Naive B cell (primary cell): ENCODE measurements around the gene ETNK2. TPM values are rescaled to one million over a fixed set of nuclear protein-coding genes. Genes with fewer than 3 reads are reported as not detected.

ENCODE experiments used
- ATAC-seq, 2 donors: fragments of 150-1000 bp; cut with Tn5 transposase; 2 replicates each; pipeline ENCODE4 v1.10.0; 2021; ENCODE audit warnings: low read depth in 2 of 2, mild to moderate bottlenecking in 2 of 2, moderate library complexity in 2 of 2
- DNase-seq: peaks from one replicate; pipeline ENCODE4 v3.0.0; 2022
- H3K27ac Mint-ChIP-seq, 6 donors: one replicate each; pipeline ENCODE4 v1.8.0; 2020 to 2022; ENCODE audit warnings: mild to moderate bottlenecking in 6 of 6, mixed read lengths in 6 of 6, moderate library complexity in 5 of 6, inconsistent platforms in 2 of 6
- H3K27me3 Mint-ChIP-seq, 3 donors: one replicate each; pipeline ENCODE4 v1.8.0; 2021 to 2022; ENCODE audit warnings: mixed read lengths in 3 of 3, mild to moderate bottlenecking in 1 of 3
- H3K36me3 Mint-ChIP-seq, 2 donors: one replicate each; pipeline ENCODE4 v1.8.0; 2020 to 2022; ENCODE audit warnings: mixed read lengths in 2 of 2, inconsistent platforms in 1 of 2, mild to moderate bottlenecking in 1 of 2
- H3K4me1 Mint-ChIP-seq, 3 donors: one replicate each; pipeline ENCODE4 v1.8.0; 2020 to 2022; ENCODE audit warnings: mixed read lengths in 3 of 3, inconsistent platforms in 1 of 3, mild to moderate bottlenecking in 1 of 3, moderate library complexity in 1 of 3
- H3K4me3 Mint-ChIP-seq, 8 donors: one replicate each; pipeline ENCODE4 v1.8.0; 2020 to 2022; ENCODE audit warnings: mild to moderate bottlenecking in 8 of 8, mixed read lengths in 8 of 8, moderate library complexity in 8 of 8, inconsistent platforms in 2 of 8
- H3K9me3 Mint-ChIP-seq, 7 donors: one replicate each; pipeline ENCODE4 v1.8.0; 2020 to 2022; ENCODE audit warnings: mixed read lengths in 7 of 7, mild to moderate bottlenecking in 5 of 7, inconsistent platforms in 2 of 7, moderate library complexity in 1 of 7
- polyA plus RNA-seq, 6 donors: library from polyadenylated mRNA; unstranded; fragments of 300-500 nt; fragmentation: Illumina TruSeq; gene quantifications; one replicate each; pipeline ENCODE4 v1.2.3, GENCODE V29; 2021; ENCODE audit warnings: low read depth in 6 of 6

The ETNK2 gene
- polyA plus RNA-seq, 6 donors from 2014 or later: 0.18 to 0.99 (median 0.35) TPM; not detected in 2

- H3K27me3 Mint-ChIP-seq: peaks cover 7 to 20% (median 8%) of the 10 kb centered on the region in 3 donors
- H3K4me3 Mint-ChIP-seq: no peak overlapping the region
- DNase-seq (no peak), ATAC-seq (no peak)
- H3K4me1 Mint-ChIP-seq: peaks cover 0 to 3% (median 1%) of the 10 kb centered on the region in 3 donors
- H3K27ac Mint-ChIP-seq: no peak overlapping the region
- H3K9me3 Mint-ChIP-seq: no peaks in the 10 kb centered on the region
- H3K36me3 Mint-ChIP-seq: no peaks in the 10 kb centered on the region
Measured at GRCh38 chr1:204123376-204123775, 28.5 kb downstream of the ETNK2 start.

GRCh38 chr1:204121840-204122555, 29.8 kb downstream of the ETNK2 start:
- H3K9me3 Mint-ChIP-seq: no peaks in the 10 kb centered on the region
- peaks cover 0 to 3% (median 0%) of the 10 kb centered on the region in 3 donors for H3K4me1 Mint-ChIP-seq
- H3K27ac Mint-ChIP-seq: peak overlapping the region in 2 of 6 donors; percentile 44 to 52
- H3K36me3 Mint-ChIP-seq: no peaks in the 10 kb centered on the region
- H3K27me3 Mint-ChIP-seq: peaks cover 7 to 20% (median 8%) of the 10 kb centered on the region in 3 donors
- ATAC-seq (no peak), DNase-seq (no peak)
- no peak overlapping the region for H3K4me3 Mint-ChIP-seq

DNA sequence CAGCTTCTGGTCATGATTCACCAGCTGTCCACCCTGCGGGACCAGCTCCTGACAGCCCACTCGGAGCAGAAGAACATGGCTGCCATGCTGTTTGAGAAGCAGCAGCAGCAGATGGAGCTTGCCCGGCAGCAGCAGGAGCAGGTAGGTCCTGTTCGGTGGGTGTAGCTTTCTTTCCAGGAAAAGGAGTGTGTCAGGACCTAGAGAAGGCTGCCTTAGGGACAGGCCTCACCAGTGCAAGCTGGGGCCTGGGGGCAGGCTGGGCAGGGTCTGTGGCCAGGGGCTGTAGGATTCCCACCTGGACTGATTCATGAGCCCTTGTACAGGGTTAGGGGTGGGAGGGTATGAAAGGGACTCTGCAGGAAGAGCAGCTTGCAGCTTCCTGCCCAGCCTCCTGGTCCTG, 35.3 kb downstream of the ETNK2 start:
- DNase-seq (no peak), ATAC-seq (no peak)
- Mint-ChIP-seq H3K27me3 (peaks cover 0 to 5% (median 4%) of the 10 kb centered on the region in 3 donors), H3K36me3 (no peaks in the 10 kb centered on the region), H3K9me3 (no peaks in the 10 kb centered on the region), H3K27ac (no peak overlapping the region), H3K4me3 (no peak overlapping the region), H3K4me1 (peaks cover 0 to 4% (median 0%) of the 10 kb centered on the region in 3 donors)

DNA sequence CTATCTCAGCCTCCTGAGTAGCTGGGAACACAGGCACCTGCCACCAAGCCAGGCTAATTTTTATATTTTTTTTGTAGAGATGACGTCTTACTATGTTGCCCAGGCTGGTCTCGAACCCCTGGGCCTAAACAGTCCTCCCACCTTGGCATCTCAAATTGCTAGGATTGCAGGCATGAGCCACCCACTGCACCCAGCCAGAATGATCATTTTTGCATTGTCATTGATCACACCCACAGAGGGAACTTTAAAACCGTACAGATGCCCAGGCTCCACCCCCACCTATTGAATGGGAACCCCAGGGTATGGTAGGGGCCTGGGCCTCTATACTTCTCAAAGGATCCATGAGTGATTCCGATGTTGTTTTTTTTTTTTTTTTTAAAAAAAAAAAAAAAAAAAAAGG, 36.7 kb downstream of the ETNK2 start:
- H3K4me3 Mint-ChIP-seq: no peak overlapping the region
- no peaks in the 10 kb centered on the region for H3K36me3 Mint-ChIP-seq
- H3K27me3 Mint-ChIP-seq: peaks cover 0 to 12% (median 4%) of the 10 kb centered on the region in 3 donors
- no peak overlapping the region for H3K27ac Mint-ChIP-seq
- H3K9me3 Mint-ChIP-seq: no peaks in the 10 kb centered on the region
- DNase-seq (no peak), ATAC-seq (no peak)
- H3K4me1 Mint-ChIP-seq: peaks cover 0 to 4% (median 0%) of the 10 kb centered on the region in 3 donors

GRCh38 chr1:204114606-204115005, 37.2 kb downstream of the ETNK2 start:
- DNase-seq (no peak), ATAC-seq (no peak)
- Mint-ChIP-seq H3K4me3 (no peak overlapping the region), H3K4me1 (peaks cover 0 to 4% (median 0%) of the 10 kb centered on the region in 3 donors), H3K27me3 (peaks cover 0 to 12% (median 3%) of the 10 kb centered on the region in 3 donors), H3K27ac (no peak overlapping the region), H3K9me3 (no peaks in the 10 kb centered on the region), H3K36me3 (no peaks in the 10 kb centered on the region)

GRCh38 chr1:204113896-204114295, 37.9 kb downstream of the ETNK2 start:
- Mint-ChIP-seq H3K27me3 (peaks cover 0 to 16% (median 0%) of the 10 kb centered on the region in 3 donors), H3K9me3 (no peaks in the 10 kb centered on the region), H3K27ac (peak overlapping the region in 1 of 6 donors; percentile 66), H3K4me1 (peaks cover 0 to 4% (median 0%) of the 10 kb centered on the region in 3 donors), H3K4me3 (no peak overlapping the region), H3K36me3 (no peaks in the 10 kb centered on the region)
- DNase-seq: no peak
- no peak for ATAC-seq

DNA sequence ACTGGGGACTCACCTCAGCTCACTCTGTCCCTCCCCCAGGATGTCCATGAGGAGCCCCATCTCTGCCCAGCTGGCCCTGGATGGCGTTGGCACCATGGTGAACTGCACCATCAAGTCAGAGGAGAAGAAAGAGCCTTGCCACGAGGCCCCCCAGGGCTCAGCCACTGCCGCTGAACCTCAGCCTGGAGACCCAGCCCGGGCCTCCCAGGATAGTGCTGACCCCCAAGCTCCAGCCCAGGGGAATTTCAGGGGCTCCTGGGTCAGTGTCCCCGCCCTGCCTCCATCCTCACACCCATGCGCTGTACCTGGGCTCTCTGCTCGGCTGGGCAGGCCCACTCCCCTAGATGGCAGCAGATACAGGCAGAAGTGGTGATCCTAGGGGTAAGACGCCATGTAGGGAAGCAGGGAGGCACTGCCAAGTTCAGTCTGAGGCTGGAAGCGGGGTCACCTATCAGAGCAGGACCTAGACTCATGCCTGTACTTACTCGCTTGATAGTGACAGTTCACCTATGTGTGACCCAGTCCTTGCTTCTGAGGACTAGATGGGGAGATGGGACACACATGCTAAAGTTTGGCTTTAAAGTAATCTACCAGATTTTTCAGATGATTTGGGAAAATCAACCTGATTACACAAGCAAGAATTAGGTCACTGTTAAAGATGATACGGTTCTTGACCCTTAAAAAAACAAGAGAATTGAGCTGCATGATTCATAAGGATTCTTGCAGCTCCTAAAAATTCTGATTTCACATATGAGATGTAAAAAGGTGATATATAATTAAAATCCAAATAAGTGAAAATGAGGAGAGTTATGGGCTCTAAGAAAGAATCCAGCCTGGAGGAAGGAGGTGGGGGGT, 38.7 kb downstream of the ETNK2 start:
- peaks cover 0 to 4% (median 0%) of the 10 kb centered on the region in 3 donors for H3K4me1 Mint-ChIP-seq
- no peaks in the 10 kb centered on the region for H3K9me3 Mint-ChIP-seq
- DNase-seq: no peak
- H3K4me3 Mint-ChIP-seq: no peak overlapping the region
- H3K27me3 Mint-ChIP-seq: peaks cover 0 to 22% (median 0%) of the 10 kb centered on the region in 3 donors
- no peaks in the 10 kb centered on the region for H3K36me3 Mint-ChIP-seq
- H3K27ac Mint-ChIP-seq: no peak overlapping the region
- ATAC-seq: no peak

GRCh38 chr1:204110894-204111633, 40.8 kb downstream of the ETNK2 start:
- Mint-ChIP-seq H3K4me3 (peak overlapping the region in 1 of 8 donors; percentile 70), H3K9me3 (no peaks in the 10 kb centered on the region), H3K27ac (no peak overlapping the region), H3K4me1 (peaks cover 0 to 4% (median 0%) of the 10 kb centered on the region in 3 donors), H3K36me3 (no peaks in the 10 kb centered on the region), H3K27me3 (peaks cover 0 to 28% (median 0%) of the 10 kb centered on the region in 3 donors)
- DNase-seq (no peak), ATAC-seq (no peak)

DNA sequence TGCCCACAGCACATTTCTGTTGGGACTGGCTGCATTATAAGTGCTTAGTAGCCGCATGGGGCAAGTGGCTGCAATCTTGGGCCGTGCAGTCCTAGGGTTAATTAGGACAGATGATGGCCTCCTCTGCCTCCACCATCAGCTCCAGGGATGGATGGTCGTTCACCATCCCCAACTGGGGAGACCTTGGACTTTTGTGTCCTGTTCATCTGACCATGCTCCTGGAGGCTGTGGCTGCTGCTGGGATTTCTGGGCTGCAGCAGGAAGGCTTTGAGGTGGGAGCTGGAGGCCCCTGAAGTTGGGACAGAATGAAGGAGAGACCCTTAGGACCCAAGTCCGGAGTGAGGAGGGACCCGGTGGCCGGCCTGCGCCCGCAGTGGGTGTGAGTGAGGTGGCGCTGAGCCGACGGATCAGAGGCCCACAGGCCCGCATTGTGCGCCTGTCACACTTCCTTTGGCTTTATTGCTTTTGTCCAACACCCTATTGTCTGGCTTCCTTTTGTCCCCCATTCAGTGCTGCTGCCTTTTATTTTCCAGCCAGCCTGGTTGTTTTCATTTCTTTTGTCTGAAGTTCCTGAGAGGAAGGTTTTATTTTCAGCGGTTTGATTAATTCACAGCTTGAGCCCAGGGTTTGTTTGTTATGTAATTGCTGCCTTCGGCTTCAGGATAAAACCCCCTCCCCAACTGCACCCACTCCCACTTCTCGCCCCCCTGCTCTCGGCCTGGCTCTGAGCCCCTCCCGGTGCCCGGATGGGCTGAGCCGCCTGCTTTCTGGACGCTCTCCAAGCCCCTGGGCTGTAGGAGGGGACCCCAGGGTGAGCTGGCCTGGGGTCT, 43.3 kb downstream of the ETNK2 start:
- no peak for DNase-seq
- no peaks in the 10 kb centered on the region for H3K9me3 Mint-ChIP-seq
- H3K27me3 Mint-ChIP-seq: peaks cover 0 to 28% (median 0%) of the 10 kb centered on the region in 3 donors
- H3K4me3 Mint-ChIP-seq: no peak overlapping the region
- H3K27ac Mint-ChIP-seq: no peak overlapping the region
- no peak for ATAC-seq
- peaks cover 14 to 17% (median 15%) of the 10 kb centered on the region in 3 donors for H3K4me1 Mint-ChIP-seq
- no peaks in the 10 kb centered on the region for H3K36me3 Mint-ChIP-seq

- Mint-ChIP-seq H3K36me3 (no peaks in the 10 kb centered on the region), H3K27ac (no peak overlapping the region), H3K27me3 (peaks cover 0 to 28% (median 0%) of the 10 kb centered on the region in 3 donors), H3K9me3 (no peaks in the 10 kb centered on the region), H3K4me3 (peak overlapping the region in 1 of 8 donors; percentile 16), H3K4me1 (peaks cover 19 to 23% (median 21%) of the 10 kb centered on the region in 3 donors)
- DNase-seq (no peak), ATAC-seq (no peak)
Measured at GRCh38 chr1:204107892-204108291, 44.0 kb downstream of the ETNK2 start.

DNA sequence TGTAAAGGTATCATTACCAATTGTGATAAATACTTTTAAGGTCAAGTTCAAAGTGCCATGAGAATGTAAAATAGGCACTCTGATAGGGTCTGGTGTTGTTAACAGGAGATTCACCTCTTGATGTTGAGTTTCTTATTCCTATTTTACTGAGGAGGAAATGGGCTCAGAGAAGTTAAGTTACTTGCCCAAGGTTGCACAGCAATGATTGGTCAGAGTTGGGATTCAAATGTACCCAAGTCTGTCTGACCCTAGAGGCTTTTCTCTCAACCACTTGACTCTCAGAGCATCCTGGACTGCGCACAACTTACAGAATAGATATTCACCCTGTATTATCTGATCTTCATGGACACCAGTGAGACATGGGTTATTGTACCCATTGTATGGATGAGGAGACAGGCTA, 45.0 kb downstream of the ETNK2 start:
- no peak for ATAC-seq
- Mint-ChIP-seq H3K27ac (no peak overlapping the region), H3K27me3 (peaks cover 0 to 23% (median 0%) of the 10 kb centered on the region in 3 donors), H3K36me3 (no peaks in the 10 kb centered on the region), H3K4me1 (peaks cover 28 to 34% (median 31%) of the 10 kb centered on the region in 3 donors), H3K4me3 (no peak overlapping the region), H3K9me3 (no peaks in the 10 kb centered on the region)
- no peak for DNase-seq

DNA sequence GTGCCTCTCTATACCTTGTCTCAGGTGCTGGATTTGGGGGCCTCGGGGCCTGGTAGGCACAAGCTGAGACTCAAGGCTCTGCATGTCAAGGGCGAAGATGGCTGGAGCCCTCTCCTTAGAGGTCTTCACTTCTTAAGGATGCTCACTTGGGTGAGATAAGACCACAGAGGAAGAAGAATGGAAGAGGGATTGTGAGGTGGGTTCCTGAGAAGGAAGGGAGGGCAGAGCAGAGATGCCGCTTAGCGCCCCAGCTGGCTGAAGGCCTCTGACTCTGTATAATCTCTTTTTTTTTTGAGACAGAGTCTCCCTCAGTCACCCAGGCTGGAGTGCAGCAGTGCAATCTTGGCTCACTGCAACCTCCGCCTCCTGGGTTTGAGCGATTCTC, 46.7 kb downstream of the ETNK2 start:
- H3K4me3 Mint-ChIP-seq: peak overlapping the region in 6 of 8 donors; percentile 32 to 89 (median 66)
- H3K36me3 Mint-ChIP-seq: no peaks in the 10 kb centered on the region
- H3K9me3 Mint-ChIP-seq: no peaks in the 10 kb centered on the region

More for the DNA sequence above, 46.7 kb downstream of the ETNK2 start:
- DNase-seq (no peak), ATAC-seq (no peak)
- peaks cover 28 to 36% (median 31%) of the 10 kb centered on the region in 3 donors for H3K4me1 Mint-ChIP-seq
- peak overlapping the region in 2 of 6 donors; percentile 9 to 78 for H3K27ac Mint-ChIP-seq
- H3K27me3 Mint-ChIP-seq: peaks cover 0 to 23% (median 5%) of the 10 kb centered on the region in 3 donors
